WTC11 (cell line): ENCODE measurements around the gene GPX2. TPM values are rescaled to one million over a fixed set of nuclear protein-coding genes. Genes with fewer than 3 reads are reported as not detected.
A peak's percentile ranks its signal among the peaks of the same experiment; 100 is the strongest.

Experiments
- ATAC-seq: fragments of 200-7000 bp; cut with Tn5 transposase; 2 replicates; pipeline ENCODE4 v1.10.0; 2021; ENCODE audit warnings: mild to moderate bottlenecking, moderate library complexity
- CTCF ChIA-PET: fragments of 300-600 bp; sonication (Branson Sonifier 250); formaldehyde crosslinking; loops from one replicate; lab custom pipeline; 2021; ENCODE audit warnings: antibody characterized with exemption; lab: Charles Lee
- POLR2A ChIA-PET: fragments of 350-600 bp; sonication (Branson Sonifier 250); formaldehyde crosslinking; loops from one replicate; lab custom pipeline; 2021; ENCODE audit warnings: antibody characterized with exemption; lab: Charles Lee
- DNase-seq: peaks from one replicate; pipeline ENCODE4 v3.0.0; 2021; ENCODE audit warnings: low spot score
- H3K27ac Mint-ChIP-seq: 2 replicates; pipeline ENCODE4 v1.8.0; 2021; ENCODE audit warnings: mixed read lengths
- H3K27me3 Mint-ChIP-seq: 2 replicates; pipeline ENCODE4 v1.8.0; 2021; ENCODE audit warnings: low read depth, mild to moderate bottlenecking, moderate library complexity, mixed read lengths
- H3K36me3 Mint-ChIP-seq: 2 replicates; pipeline ENCODE4 v1.8.0; 2021; ENCODE audit warnings: mixed read lengths
- H3K4me1 Mint-ChIP-seq: 2 replicates; pipeline ENCODE4 v1.8.0; 2022; ENCODE audit warnings: mixed read lengths
- H3K4me3 Mint-ChIP-seq: 2 replicates; pipeline ENCODE4 v1.8.0; 2021; ENCODE audit warnings: mild to moderate bottlenecking, moderate library complexity, mixed read lengths
- H3K9me3 Mint-ChIP-seq: 2 replicates; pipeline ENCODE4 v1.8.0; 2021; ENCODE audit warnings: mixed read lengths
- ATF1 ChIP-seq: sonication (generic); formaldehyde crosslinking; IDR thresholded peaks from 2 replicates; pipeline ENCODE4 v1.8.1; 2023; ENCODE audit warnings: mild to moderate bottlenecking, moderate library complexity, missing genetic modification reagents
- ATF6 ChIP-seq: sonication (generic); formaldehyde crosslinking; IDR thresholded peaks from 2 replicates; pipeline ENCODE4 v1.8.1; 2023; ENCODE audit warnings: mild to moderate bottlenecking, missing genetic modification reagents
- CREB1 ChIP-seq: sonication (generic); formaldehyde crosslinking; IDR thresholded peaks from 2 replicates; pipeline ENCODE4 v1.8.0; 2023; ENCODE audit warnings: mild to moderate bottlenecking, missing genetic modification reagents
- CREM ChIP-seq: sonication (generic); formaldehyde crosslinking; IDR thresholded peaks from 2 replicates; pipeline ENCODE4 v1.8.1; 2022; ENCODE audit warnings: mild to moderate bottlenecking, missing genetic modification reagents, moderate library complexity
- EMX1 ChIP-seq: fragments of 250-450 bp; sonication (Bioruptor Pico); IDR thresholded peaks from 2 replicates; pipeline ENCODE4 v1.8.0; 2021; ENCODE audit warnings: mild to moderate bottlenecking
- ETV6 ChIP-seq: sonication (generic); formaldehyde crosslinking; IDR thresholded peaks from 2 replicates; pipeline ENCODE4 v1.8.1; 2022; ENCODE audit warnings: mild to moderate bottlenecking, missing genetic modification reagents
- FOXJ3 ChIP-seq: sonication (generic); formaldehyde crosslinking; IDR thresholded peaks from 2 replicates; pipeline ENCODE4 v1.9.0; 2021; ENCODE audit warnings: missing genetic modification reagents, mild to moderate bottlenecking, borderline replicate concordance
- GABPB1 ChIP-seq: sonication (generic); formaldehyde crosslinking; IDR thresholded peaks from 2 replicates; pipeline ENCODE4 v1.8.1; 2023; ENCODE audit warnings: mild to moderate bottlenecking, missing genetic modification reagents
- IRF2 ChIP-seq: sonication (generic); formaldehyde crosslinking; IDR thresholded peaks from 2 replicates; pipeline ENCODE4 v1.8.0; 2022; ENCODE audit warnings: low read depth, missing genetic modification reagents, borderline replicate concordance
- MXD4 ChIP-seq: fragments of 250-450 bp; sonication (Bioruptor Pico); IDR thresholded peaks from 2 replicates; pipeline ENCODE4 v1.8.0; 2021; ENCODE audit warnings: mild to moderate bottlenecking, moderate library complexity, borderline replicate concordance
- MYBL2 ChIP-seq: sonication (generic); formaldehyde crosslinking; IDR thresholded peaks from 2 replicates; pipeline ENCODE4 v1.8.1; 2023; ENCODE audit warnings: mild to moderate bottlenecking, moderate library complexity, missing genetic modification reagents
- NR2C2 ChIP-seq: sonication (generic); formaldehyde crosslinking; IDR thresholded peaks from 2 replicates; pipeline ENCODE4 v1.8.0; 2022; ENCODE audit warnings: mild to moderate bottlenecking, missing genetic modification reagents
- NR3C1 ChIP-seq: sonication (generic); formaldehyde crosslinking; conservative IDR thresholded peaks from 2 replicates; pipeline ENCODE4 v1.8.1; 2023; ENCODE audit warnings: low read depth, mild to moderate bottlenecking, missing genetic modification reagents
- TCF7 ChIP-seq: sonication (generic); formaldehyde crosslinking; IDR thresholded peaks from 2 replicates; pipeline ENCODE4 v1.8.0; 2022; ENCODE audit warnings: mild to moderate bottlenecking, low read depth, missing genetic modification reagents, moderate library complexity
- TP53 ChIP-seq: sonication (generic); formaldehyde crosslinking; IDR thresholded peaks from 2 replicates; pipeline ENCODE4 v1.8.1; 2023; ENCODE audit warnings: mild to moderate bottlenecking, missing genetic modification reagents
- ZNF219 ChIP-seq: sonication (generic); formaldehyde crosslinking; IDR thresholded peaks from 2 replicates; pipeline ENCODE4 v1.8.0; 2023; ENCODE audit warnings: missing genetic modification reagents, mild to moderate bottlenecking, borderline replicate concordance
- ZNF416 ChIP-seq: fragments of 250-450 bp; sonication (Bioruptor Pico); IDR thresholded peaks from 2 replicates; pipeline ENCODE4 v1.9.0; 2021; ENCODE audit warnings: mild to moderate bottlenecking, inconsistent platforms
- ZNF423 ChIP-seq: fragments of 250-450 bp; sonication (Bioruptor Pico); IDR thresholded peaks from 2 replicates; pipeline ENCODE4 v2.1.2; 2022; ENCODE audit warnings: mild to moderate bottlenecking, moderate library complexity
- ZNF671 ChIP-seq: fragments of 250-450 bp; sonication (Bioruptor Pico); IDR thresholded peaks from 2 replicates; pipeline ENCODE4 v1.8.0; 2021; ENCODE audit warnings: mild to moderate bottlenecking
- ZSCAN18 ChIP-seq: fragments of 250-450 bp; sonication (Bioruptor Pico); IDR thresholded peaks from 2 replicates; pipeline ENCODE4 v2.1.2; 2022; ENCODE audit warnings: mild to moderate bottlenecking, moderate library complexity
- total RNA-seq: library from RNA; stranded (reverse); gene quantifications from 3 replicates; pipeline ENCODE4 v1.2.3, GENCODE V29; 2021
- TF ChIP-seq, protein P1 (sequence below): fragments of 250-450 bp; sonication (Bioruptor Pico); IDR thresholded peaks from 2 replicates; pipeline ENCODE4 v1.8.0; 2021; ENCODE audit warnings: mild to moderate bottlenecking
- TF ChIP-seq, protein P2 (sequence below): fragments of 200-600 bp; IDR thresholded peaks from 2 replicates; pipeline ENCODE4 v1.8.0; 2022; ENCODE audit warnings: antibody characterized with exemption

GPX2 gene
- total RNA-seq, 1 experiment from 2014 or later = 1.5 TPM

- H3K36me3 Mint-ChIP-seq = peaks cover 18% of the 10 kb centered on the region
- POLR2A ChIA-PET = interaction anchor here (0.6 kb wide), 1 partner anchor 1671 kb away, joined by 9 read pairs; no protein-coding TSS in a partner anchor
- peaks cover 3% of the 10 kb centered on the region; the same call in 1 of the 2 replicates for H3K9me3 Mint-ChIP-seq
- no peaks in the 10 kb centered on the region; the same call in 1 of the 2 replicates for H3K27me3 Mint-ChIP-seq
- H3K27ac Mint-ChIP-seq = peak overlapping the region; percentile 92; the same call in 1 of the 2 replicates
- no peak for DNase-seq
- TF ChIP-seq NR2C2 (no peak), ZNF423 (CRISPR knock-in tag) (no peak), ZNF219 (no peak), TP53 (CRISPR knock-in tag) (no peak), ETV6 (CRISPR knock-in tag) (no peak), ATF1 (CRISPR knock-in tag) (no peak)
- TF ChIP-seq, protein P1, sequence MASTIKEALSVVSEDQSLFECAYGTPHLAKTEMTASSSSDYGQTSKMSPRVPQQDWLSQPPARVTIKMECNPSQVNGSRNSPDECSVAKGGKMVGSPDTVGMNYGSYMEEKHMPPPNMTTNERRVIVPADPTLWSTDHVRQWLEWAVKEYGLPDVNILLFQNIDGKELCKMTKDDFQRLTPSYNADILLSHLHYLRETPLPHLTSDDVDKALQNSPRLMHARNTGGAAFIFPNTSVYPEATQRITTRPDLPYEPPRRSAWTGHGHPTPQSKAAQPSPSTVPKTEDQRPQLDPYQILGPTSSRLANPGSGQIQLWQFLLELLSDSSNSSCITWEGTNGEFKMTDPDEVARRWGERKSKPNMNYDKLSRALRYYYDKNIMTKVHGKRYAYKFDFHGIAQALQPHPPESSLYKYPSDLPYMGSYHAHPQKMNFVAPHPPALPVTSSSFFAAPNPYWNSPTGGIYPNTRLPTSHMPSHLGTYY (CRISPR knock-in tag) = no peak
- TF ChIP-seq, protein P2, sequence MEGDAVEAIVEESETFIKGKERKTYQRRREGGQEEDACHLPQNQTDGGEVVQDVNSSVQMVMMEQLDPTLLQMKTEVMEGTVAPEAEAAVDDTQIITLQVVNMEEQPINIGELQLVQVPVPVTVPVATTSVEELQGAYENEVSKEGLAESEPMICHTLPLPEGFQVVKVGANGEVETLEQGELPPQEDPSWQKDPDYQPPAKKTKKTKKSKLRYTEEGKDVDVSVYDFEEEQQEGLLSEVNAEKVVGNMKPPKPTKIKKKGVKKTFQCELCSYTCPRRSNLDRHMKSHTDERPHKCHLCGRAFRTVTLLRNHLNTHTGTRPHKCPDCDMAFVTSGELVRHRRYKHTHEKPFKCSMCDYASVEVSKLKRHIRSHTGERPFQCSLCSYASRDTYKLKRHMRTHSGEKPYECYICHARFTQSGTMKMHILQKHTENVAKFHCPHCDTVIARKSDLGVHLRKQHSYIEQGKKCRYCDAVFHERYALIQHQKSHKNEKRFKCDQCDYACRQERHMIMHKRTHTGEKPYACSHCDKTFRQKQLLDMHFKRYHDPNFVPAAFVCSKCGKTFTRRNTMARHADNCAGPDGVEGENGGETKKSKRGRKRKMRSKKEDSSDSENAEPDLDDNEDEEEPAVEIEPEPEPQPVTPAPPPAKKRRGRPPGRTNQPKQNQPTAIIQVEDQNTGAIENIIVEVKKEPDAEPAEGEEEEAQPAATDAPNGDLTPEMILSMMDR = no peak
- peaks cover 51% of the 10 kb centered on the region for H3K4me1 Mint-ChIP-seq
- H3K4me3 Mint-ChIP-seq = no peak overlapping the region
- CTCF ChIA-PET = no interaction called here
- ATAC-seq = no peak
These were observed 24.4 kb upstream of the GPX2 start for GRCh38 chr14:64966976-64967375.

- POLR2A ChIA-PET = interaction anchor here (0.9 to 1.2 kb wide), 2 partner anchors 22 to 51 kb away, joined by 3 read pairs; partner anchors contain the start of genes CHURC1 and FNTB
- no peak for TF ChIP-seq ZNF219
- TF ChIP-seq CREB1 (CRISPR knock-in tag) = no peak
- no peak for TF ChIP-seq CREM (CRISPR knock-in tag)
- TF ChIP-seq, protein P1 (CRISPR knock-in tag) = no peak
- no peak for TF ChIP-seq IRF2 (CRISPR knock-in tag)
- TF ChIP-seq ZSCAN18 = no peak
- no peak for TF ChIP-seq GABPB1
- TF ChIP-seq TCF7 (CRISPR knock-in tag) = no peak
- Mint-ChIP-seq H3K4me1 (peaks cover 49% of the 10 kb centered on the region), H3K4me3 (no peak overlapping the region), H3K27ac (no peak overlapping the region), H3K9me3 (peaks cover 3% of the 10 kb centered on the region; the same call in 1 of the 2 replicates), H3K36me3 (peaks cover 18% of the 10 kb centered on the region), H3K27me3 (no peaks in the 10 kb centered on the region)
- ATAC-seq (no peak), DNase-seq (no peak)
- CTCF ChIA-PET = interaction anchor here (0.7 to 1.8 kb wide), 4 partner anchors 12 to 499 kb away, joined by 3 to 12 read pairs (median 6); partner anchors contain the start of gene FNTB
These were observed 22.9 kb upstream of the GPX2 start for GRCh38 chr14:64965356-64966000.

GRCh38 chr14:64963611-64964010 is 21.1 kb upstream of the GPX2 start:
- Mint-ChIP-seq H3K4me3 (no peak overlapping the region), H3K4me1 (peaks cover 38% of the 10 kb centered on the region), H3K27ac (no peak overlapping the region), H3K27me3 (no peaks in the 10 kb centered on the region), H3K9me3 (peaks cover 3% of the 10 kb centered on the region; the same call in 1 of the 2 replicates), H3K36me3 (peaks cover 18% of the 10 kb centered on the region)
- CTCF ChIA-PET = interaction anchor here (0.7 to 2.0 kb wide), 7 partner anchors 11 to 182 kb away, joined by 3 to 6 read pairs (median 3); no protein-coding TSS in a partner anchor
- ATAC-seq = 0 out of 2 replicates have a peak, but pooled peaks have one; percentile 9
- no peak for DNase-seq
- POLR2A ChIA-PET = no interaction called here
- TF ChIP-seq TP53 (CRISPR knock-in tag) (no peak), FOXJ3 (CRISPR knock-in tag) (no peak), ATF6 (CRISPR knock-in tag) (no peak), CREB1 (CRISPR knock-in tag) (no peak), ATF1 (CRISPR knock-in tag) (no peak), EMX1 (CRISPR knock-in tag) (no peak), MXD4 (CRISPR knock-in tag) (no peak), ZNF671 (CRISPR knock-in tag) (no peak), MYBL2 (CRISPR knock-in tag) (no peak), ZNF416 (CRISPR knock-in tag) (no peak), CREM (CRISPR knock-in tag) (no peak), NR3C1 (CRISPR knock-in tag) (no peak)
- TF ChIP-seq, protein P1 (CRISPR knock-in tag) = no peak
